Liver (tissue), 9 donors: ENCODE measurements around the gene HACL1. TPM values are rescaled to one million over a fixed set of nuclear protein-coding genes. Genes with fewer than 3 reads are reported as not detected.

Experiments
- DNase-seq: peaks from one replicate; pipeline ENCODE4 v3.0.0-alpha.2; 2017; ENCODE audit warnings: low spot score
- H3K27ac ChIP-seq, 2 donors: one replicate each; pipeline ENCODE4 v1.7.0; 2013; ENCODE audit warnings: inconsistent platforms in 2 of 2, low read length in 2 of 2, control low read depth in 1 of 2, low read depth in 1 of 2, mild to moderate bottlenecking in 1 of 2
- H3K27me3 ChIP-seq, 4 donors: one replicate each; pipeline versions ENCODE4 v1.6.1 to v1.7.0; 2013; ENCODE audit warnings: low read length in 3 of 4, inconsistent platforms in 1 of 4, mild to moderate bottlenecking in 1 of 4, moderate library complexity in 1 of 4; ENCODE audit not compliant: control insufficient read depth in 4 of 4, insufficient read depth in 4 of 4
- H3K36me3 ChIP-seq, 4 donors: one replicate each; pipeline versions ENCODE4 v1.6.1 to v1.7.0; 2013; ENCODE audit warnings: low read length in 3 of 4, mild to moderate bottlenecking in 3 of 4, low read depth in 1 of 4, moderate library complexity in 1 of 4; ENCODE audit not compliant: control insufficient read depth in 4 of 4, insufficient read depth in 3 of 4
- H3K4me1 ChIP-seq, 4 donors: one replicate each; pipeline versions ENCODE4 v1.6.1 to v1.7.0; 2013; ENCODE audit warnings: low read length in 3 of 4, mild to moderate bottlenecking in 3 of 4, moderate library complexity in 1 of 4; ENCODE audit not compliant: control insufficient read depth in 4 of 4, insufficient read depth in 4 of 4
- H3K4me3 ChIP-seq, 3 donors: one replicate each; pipeline versions ENCODE4 v1.6.1 to v1.7.0; 2013; ENCODE audit warnings: low read length in 3 of 3, control low read depth in 1 of 3, low read depth in 1 of 3, mild to moderate bottlenecking in 1 of 3
- H3K9ac ChIP-seq, 2 donors: one replicate each; pipeline ENCODE4 v1.7.0; 2013; ENCODE audit warnings: low read length in 2 of 2, mild to moderate bottlenecking in 2 of 2, moderate library complexity in 2 of 2, control low read depth in 1 of 2, low read depth in 1 of 2
- H3K9me3 ChIP-seq, 4 donors: one replicate each; pipeline versions ENCODE4 v1.6.1 to v1.7.0; 2013; ENCODE audit warnings: low read length in 3 of 4; ENCODE audit not compliant: control insufficient read depth in 4 of 4
- FOXA2 ChIP-seq: IDR thresholded peaks from 2 replicates; pipeline ENCODE4 v1.6.1; 2016; ENCODE audit warnings: antibody characterized with exemption
- GABPA ChIP-seq, 2 donors: IDR thresholded peaks in 1 of 2; conservative IDR thresholded peaks in 1 of 2; 2 replicates each; pipeline ENCODE4 v1.6.1; 2016; ENCODE audit warnings: antibody characterized with exemption in 2 of 2, mild to moderate bottlenecking in 1 of 2, moderate library complexity in 1 of 2
- HNF4A ChIP-seq, 2 donors: conservative IDR thresholded peaks; 2 replicates each; pipeline ENCODE4 v1.6.1; 2016; ENCODE audit warnings: antibody characterized with exemption in 2 of 2, mild to moderate bottlenecking in 2 of 2
- HNF4G ChIP-seq: IDR thresholded peaks from 2 replicates; pipeline ENCODE4 v1.6.1; 2016; ENCODE audit warnings: antibody characterized with exemption
- JUND ChIP-seq, 2 donors: IDR thresholded peaks; 2 replicates each; pipeline ENCODE4 v1.6.1; 2016; ENCODE audit warnings: antibody characterized with exemption in 2 of 2
- NR2F2 ChIP-seq: IDR thresholded peaks from 2 replicates; pipeline ENCODE4 v1.6.1; 2016; ENCODE audit warnings: antibody characterized with exemption
- RAD21 ChIP-seq, 2 donors: IDR thresholded peaks; 2 replicates each; pipeline ENCODE4 v1.6.1; 2016; ENCODE audit warnings: antibody characterized with exemption in 2 of 2, mild to moderate bottlenecking in 2 of 2
- RXRA ChIP-seq, 2 donors: IDR thresholded peaks; 2 replicates each; pipeline ENCODE4 v1.6.1; 2017 to 2018; ENCODE audit warnings: antibody characterized with exemption in 2 of 2, mild to moderate bottlenecking in 1 of 2
- SP1 ChIP-seq: IDR thresholded peaks from 2 replicates; pipeline ENCODE4 v1.6.1; 2018; ENCODE audit warnings: antibody characterized with exemption, mild to moderate bottlenecking
- TAF1 ChIP-seq: conservative IDR thresholded peaks from 2 replicates; pipeline ENCODE4 v1.6.1; 2016; ENCODE audit warnings: antibody characterized with exemption, mild to moderate bottlenecking
- YY1 ChIP-seq: IDR thresholded peaks from 2 replicates; pipeline ENCODE4 v1.6.1; 2016; ENCODE audit warnings: antibody characterized with exemption, mild to moderate bottlenecking
- WGBS: extraction: QIAGEN DNeasy Blood & Tissue Kit; methylation state at CpG from one replicate; pipeline ENCODE4 v1.1.7; 2013; 5-methylcytosine and 5-hydroxymethylcytosine counted together
- polyA plus RNA-seq, 2 donors: library from polyadenylated mRNA; stranded (reverse) in 1 of 2; unstranded in 1 of 2; fragments of 200-250 nt in 1 of 2; fragments of >200 nt in 1 of 2; fragmentation: Nextera tagmentation in 1 of 2; extraction: Ambion mirVana in 1 of 2; gene quantifications; one replicate each; pipeline versions ENCODE4 v1.2.1 to v1.2.3, GENCODE V29; 2013 to 2015
- total RNA-seq, 2 donors: library from RNA; depleted of rRNA; stranded (reverse); fragments of >200 nt; gene quantifications; one replicate each; pipeline ENCODE4 v1.2.3, GENCODE V29; 2014
- TF ChIP-seq, protein P1 (sequence below): fragments of 150-350 bp; IDR thresholded peaks from 2 replicates; pipeline ENCODE4 v1.5.1; 2017; ENCODE audit warnings: improper control_type of control experiment, low read depth, low read length; ENCODE audit not compliant: missing input control
- TF ChIP-seq, protein P2 (sequence below): IDR thresholded peaks from 2 replicates; pipeline ENCODE4 v1.6.1; 2016; ENCODE audit warnings: antibody characterized with exemption, mild to moderate bottlenecking
- TF ChIP-seq, protein P3 (sequence below): IDR thresholded peaks from 2 replicates; pipeline ENCODE4 v1.6.1; 2016; ENCODE audit warnings: antibody characterized with exemption
- TF ChIP-seq, protein P4 (sequence below): IDR thresholded peaks from 2 replicates; pipeline ENCODE4 v1.6.1; 2016; ENCODE audit warnings: antibody characterized with exemption
- donor health status: healthy.
- donor health status: healthy.
- donor health status: healthy.
- donor health status: healthy.
- donor health status: healthy.

HACL1 gene
- total and polyA plus RNA-seq, 4 donors, result 13.4 to 46.9 (median 32.2) TPM

DNA sequence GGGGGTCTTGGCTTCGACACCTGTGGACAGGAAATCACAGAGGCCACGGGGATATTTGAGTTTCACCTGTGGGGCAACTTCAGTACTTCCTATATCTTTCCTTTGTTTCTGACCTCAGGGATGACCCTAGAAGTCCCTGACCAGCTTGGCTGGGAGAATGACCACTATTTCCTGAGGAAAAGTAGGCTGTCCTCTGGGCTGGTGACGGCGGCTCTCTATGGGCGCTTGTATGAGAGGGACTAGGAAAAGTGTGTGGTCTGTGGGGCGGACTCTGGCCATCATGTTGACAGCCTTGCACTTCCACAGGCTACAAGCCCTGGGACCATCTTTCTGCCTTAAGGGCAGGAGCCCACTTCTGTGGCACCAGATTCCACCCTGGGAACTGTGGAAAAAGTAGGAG, 43.9 kb upstream of the HACL1 start:
- no peak for DNase-seq
- Histone ChIP-seq H3K4me1 (no peaks in the 10 kb centered on the region), H3K27me3 (no peaks in the 10 kb centered on the region), H3K9me3 (no peaks in the 10 kb centered on the region), H3K9ac (no peak overlapping the region), H3K36me3 (peaks cover 3 to 25% (median 13%) of the 10 kb centered on the region in 4 donors), H3K4me3 (no peak overlapping the region), H3K27ac (no peak overlapping the region)
- TF ChIP-seq, protein P1, sequence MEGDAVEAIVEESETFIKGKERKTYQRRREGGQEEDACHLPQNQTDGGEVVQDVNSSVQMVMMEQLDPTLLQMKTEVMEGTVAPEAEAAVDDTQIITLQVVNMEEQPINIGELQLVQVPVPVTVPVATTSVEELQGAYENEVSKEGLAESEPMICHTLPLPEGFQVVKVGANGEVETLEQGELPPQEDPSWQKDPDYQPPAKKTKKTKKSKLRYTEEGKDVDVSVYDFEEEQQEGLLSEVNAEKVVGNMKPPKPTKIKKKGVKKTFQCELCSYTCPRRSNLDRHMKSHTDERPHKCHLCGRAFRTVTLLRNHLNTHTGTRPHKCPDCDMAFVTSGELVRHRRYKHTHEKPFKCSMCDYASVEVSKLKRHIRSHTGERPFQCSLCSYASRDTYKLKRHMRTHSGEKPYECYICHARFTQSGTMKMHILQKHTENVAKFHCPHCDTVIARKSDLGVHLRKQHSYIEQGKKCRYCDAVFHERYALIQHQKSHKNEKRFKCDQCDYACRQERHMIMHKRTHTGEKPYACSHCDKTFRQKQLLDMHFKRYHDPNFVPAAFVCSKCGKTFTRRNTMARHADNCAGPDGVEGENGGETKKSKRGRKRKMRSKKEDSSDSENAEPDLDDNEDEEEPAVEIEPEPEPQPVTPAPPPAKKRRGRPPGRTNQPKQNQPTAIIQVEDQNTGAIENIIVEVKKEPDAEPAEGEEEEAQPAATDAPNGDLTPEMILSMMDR, result no peak
- no peak for TF ChIP-seq HNF4G
- no peak for TF ChIP-seq FOXA2
- TF ChIP-seq, protein P2, sequence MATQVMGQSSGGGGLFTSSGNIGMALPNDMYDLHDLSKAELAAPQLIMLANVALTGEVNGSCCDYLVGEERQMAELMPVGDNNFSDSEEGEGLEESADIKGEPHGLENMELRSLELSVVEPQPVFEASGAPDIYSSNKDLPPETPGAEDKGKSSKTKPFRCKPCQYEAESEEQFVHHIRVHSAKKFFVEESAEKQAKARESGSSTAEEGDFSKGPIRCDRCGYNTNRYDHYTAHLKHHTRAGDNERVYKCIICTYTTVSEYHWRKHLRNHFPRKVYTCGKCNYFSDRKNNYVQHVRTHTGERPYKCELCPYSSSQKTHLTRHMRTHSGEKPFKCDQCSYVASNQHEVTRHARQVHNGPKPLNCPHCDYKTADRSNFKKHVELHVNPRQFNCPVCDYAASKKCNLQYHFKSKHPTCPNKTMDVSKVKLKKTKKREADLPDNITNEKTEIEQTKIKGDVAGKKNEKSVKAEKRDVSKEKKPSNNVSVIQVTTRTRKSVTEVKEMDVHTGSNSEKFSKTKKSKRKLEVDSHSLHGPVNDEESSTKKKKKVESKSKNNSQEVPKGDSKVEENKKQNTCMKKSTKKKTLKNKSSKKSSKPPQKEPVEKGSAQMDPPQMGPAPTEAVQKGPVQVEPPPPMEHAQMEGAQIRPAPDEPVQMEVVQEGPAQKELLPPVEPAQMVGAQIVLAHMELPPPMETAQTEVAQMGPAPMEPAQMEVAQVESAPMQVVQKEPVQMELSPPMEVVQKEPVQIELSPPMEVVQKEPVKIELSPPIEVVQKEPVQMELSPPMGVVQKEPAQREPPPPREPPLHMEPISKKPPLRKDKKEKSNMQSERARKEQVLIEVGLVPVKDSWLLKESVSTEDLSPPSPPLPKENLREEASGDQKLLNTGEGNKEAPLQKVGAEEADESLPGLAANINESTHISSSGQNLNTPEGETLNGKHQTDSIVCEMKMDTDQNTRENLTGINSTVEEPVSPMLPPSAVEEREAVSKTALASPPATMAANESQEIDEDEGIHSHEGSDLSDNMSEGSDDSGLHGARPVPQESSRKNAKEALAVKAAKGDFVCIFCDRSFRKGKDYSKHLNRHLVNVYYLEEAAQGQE, result no peak
- TF ChIP-seq HNF4A (conservative IDR thresholded peaks at IDR 0.05), result no peak
- TF ChIP-seq, protein P3, sequence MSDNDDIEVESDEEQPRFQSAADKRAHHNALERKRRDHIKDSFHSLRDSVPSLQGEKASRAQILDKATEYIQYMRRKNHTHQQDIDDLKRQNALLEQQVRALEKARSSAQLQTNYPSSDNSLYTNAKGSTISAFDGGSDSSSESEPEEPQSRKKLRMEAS, result no peak
- TF ChIP-seq, protein P4, sequence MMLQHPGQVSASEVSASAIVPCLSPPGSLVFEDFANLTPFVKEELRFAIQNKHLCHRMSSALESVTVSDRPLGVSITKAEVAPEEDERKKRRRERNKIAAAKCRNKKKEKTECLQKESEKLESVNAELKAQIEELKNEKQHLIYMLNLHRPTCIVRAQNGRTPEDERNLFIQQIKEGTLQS, result no peak
- no peak for TF ChIP-seq RXRA (IDR thresholded peaks at IDR 0.05)
- TF ChIP-seq GABPA (IDR thresholded peaks at IDR 0.05 in 1 of 2, conservative IDR thresholded peaks at IDR 0.05 in 1 of 2), result no peak
- TF ChIP-seq SP1, result no peak
- no peak for TF ChIP-seq YY1
- 95% methylated on average over 6 of the region's 6 CpGs for WGBS

DNA sequence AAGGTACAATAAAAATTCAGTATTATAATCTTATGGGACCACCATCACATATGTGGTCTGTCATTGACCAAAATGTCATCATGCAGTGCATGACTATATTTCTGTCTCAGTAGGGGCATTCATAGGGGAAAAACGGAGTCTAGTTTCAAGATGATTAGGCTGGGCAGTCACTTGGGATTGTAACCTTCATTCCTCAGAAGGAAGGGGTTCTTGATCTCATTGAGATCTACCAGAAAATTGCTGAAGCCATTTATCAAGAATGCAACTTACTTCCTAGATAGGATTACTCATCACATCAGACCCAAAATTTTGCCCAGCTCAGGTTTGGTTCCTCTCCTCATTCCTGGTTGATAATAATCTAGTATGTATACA, 37.5 kb upstream of the HACL1 start:
- TF ChIP-seq, protein P3, result no peak
- TF ChIP-seq, protein P4, result no peak
- TF ChIP-seq, protein P2, result no peak
- no peak for TF ChIP-seq GABPA (IDR thresholded peaks at IDR 0.05 in 1 of 2, conservative IDR thresholded peaks at IDR 0.05 in 1 of 2)
- no peak for TF ChIP-seq HNF4G
- TF ChIP-seq JUND (IDR thresholded peaks at IDR 0.05), result no peak
- TF ChIP-seq SP1, result no peak
- no peak for TF ChIP-seq NR2F2
- no peak for TF ChIP-seq RXRA (IDR thresholded peaks at IDR 0.05)
- TF ChIP-seq, protein P1, result no peak
- no peak for TF ChIP-seq HNF4A (conservative IDR thresholded peaks at IDR 0.05)
- no peak for TF ChIP-seq RAD21 (IDR thresholded peaks at IDR 0.05)
- no peak for TF ChIP-seq YY1
- TF ChIP-seq TAF1, result no peak
- Histone ChIP-seq H3K4me3 (no peak overlapping the region), H3K9me3 (no peaks in the 10 kb centered on the region), H3K36me3 (peaks cover 3 to 10% (median 7%) of the 10 kb centered on the region in 4 donors), H3K9ac (no peak overlapping the region), H3K27me3 (no peaks in the 10 kb centered on the region), H3K4me1 (peaks cover 0 to 17% (median 8%) of the 10 kb centered on the region in 4 donors), H3K27ac (no peak overlapping the region)
- 98% methylated on average over 1 of the region's 1 CpG for WGBS
- DNase-seq, result no peak
